ENCODE data around the gene PEBP1.

PEBP1 gene

GRCh38 chr12:118193958-118194357 lies 58.0 kb downstream of the PEBP1 start:
- no peak for DNase-seq (ENCODE audit: low read depth)

All from fibroblast of gingiva (primary cell).